K562 (cell line): ENCODE results near the gene TTC33. TPM values are rescaled to one million over a fixed set of nuclear protein-coding genes. Genes with fewer than 3 reads are reported as not detected.

Experiments used
- ATAC-seq: fragments of 200-7000 bp; cut with Tn5 transposase; 3 replicates; pipeline ENCODE4 v1.9.1; 2020; ENCODE audit warnings: moderate library complexity
- BruUV-seq: library from RNA; stranded (reverse); fragments of 400-500 nt; replicated peaks from 2 replicates; lab custom pipeline; 2021; lab: Mats Ljungman, UMichigan
- CTCF ChIA-PET: fragments of 300-600 bp; formaldehyde crosslinking; extraction: SDS; loops from one replicate; lab custom pipeline; 2021; ENCODE audit warnings: low intra/inter-chr PET ratio; lab: Yijun Ruan, JAX
- POLR2A ChIA-PET: fragments of 300-600, 350-650 bp; sonication (Branson Sonifier 250); formaldehyde crosslinking; extraction: SDS; loops from one replicate; lab custom pipeline; 2021; ENCODE audit warnings: antibody characterized with exemption, inconsistent platforms; lab: Yijun Ruan, JAX
- DNase-seq, 4 experiments: peaks; one replicate each; pipeline versions ENCODE4 v3.0.0 to v3.0.0-alpha.2; 2011 to 2018; ENCODE audit warnings: low spot score in 3 of 4, mixed read lengths in 3 of 4; ENCODE audit errors: extremely low read depth in 1 of 4
- FAIRE-seq: peaks from 2 replicates; lab custom pipeline; 2011; peaks lifted over from hg19 to GRCh38; lab: Jason Lieb, UNC
- H2AFZ ChIP-seq: 2 replicates; pipeline ENCODE4 v1.6.0; 2011; ENCODE audit warnings: low read depth, low read length, control low read depth, inconsistent platforms
- H3K27ac ChIP-seq: fragments of 200-600 bp; 3 replicates; pipeline ENCODE4 v1.8.0; 2011; ENCODE audit warnings: low read depth, mild to moderate bottlenecking, control low read depth, inconsistent platforms, low read length, moderate library complexity, mixed read lengths; ENCODE audit errors: extremely low read depth
- H3K27me3 ChIP-seq, 2 experiments: fragments of 300-600 bp in 1 of 2; 2 replicates in 1 of 2; 3 replicates in 1 of 2; pipeline versions ENCODE4 v1.6.0 to v1.8.0; 2011; ENCODE audit warnings: inconsistent platforms in 2 of 2, low read length in 2 of 2, mild to moderate bottlenecking in 1 of 2, mixed read lengths in 1 of 2, moderate library complexity in 1 of 2; ENCODE audit not compliant: control insufficient read depth in 2 of 2, insufficient read depth in 2 of 2
- H3K36me3 ChIP-seq: fragments of 300-600 bp; 3 replicates; pipeline ENCODE4 v1.8.0; 2011; ENCODE audit warnings: mild to moderate bottlenecking, low read length, inconsistent platforms; ENCODE audit not compliant: control insufficient read depth, insufficient read depth
- H3K4me1 ChIP-seq, 2 experiments: fragments of 200-600 bp in 1 of 2; replicated peaks in 1 of 2; 2 replicates in 1 of 2; 3 replicates in 1 of 2; pipeline versions ENCODE4 v1.5.1 to v1.8.0; 2011; ENCODE audit warnings: inconsistent platforms in 2 of 2, low read length in 2 of 2, mild to moderate bottlenecking in 1 of 2, mixed read lengths in 1 of 2, moderate library complexity in 1 of 2; ENCODE audit not compliant: control insufficient read depth in 2 of 2, insufficient read depth in 2 of 2
- H3K4me2 ChIP-seq: 2 replicates; pipeline ENCODE4 v1.6.1; 2011; ENCODE audit warnings: low read length, control low read depth, inconsistent platforms, mixed read lengths; ENCODE audit not compliant: insufficient read depth
- H3K4me3 ChIP-seq: fragments of 200-600 bp; sonication (generic), shearing (Covaris generic); 2 replicates; pipeline ENCODE4 v1.5.1; 2016; ENCODE audit warnings: control low read depth, inconsistent platforms
- H3K79me2 ChIP-seq: fragments of 200-600 bp; 3 replicates; pipeline ENCODE4 v1.8.0; 2011; ENCODE audit warnings: low read length, inconsistent platforms; ENCODE audit not compliant: control insufficient read depth, insufficient read depth
- H3K9ac ChIP-seq, 2 experiments: 2 replicates each; pipeline versions ENCODE4 v1.6.0 to v1.6.1; 2011; ENCODE audit warnings: low read depth in 2 of 2, low read length in 2 of 2, control low read depth in 1 of 2, inconsistent platforms in 1 of 2, mild to moderate bottlenecking in 1 of 2, mixed read lengths in 1 of 2; ENCODE audit not compliant: insufficient read depth in 1 of 2
- H3K9me1 ChIP-seq: one replicate; pipeline ENCODE4 v1.6.0; 2011; ENCODE audit warnings: inconsistent platforms, mild to moderate bottlenecking, low read length, moderate library complexity; ENCODE audit not compliant: control insufficient read depth, insufficient read depth
- H3K9me3 ChIP-seq: replicated peaks from 2 replicates; pipeline ENCODE4 v1.5.1; 2011; ENCODE audit warnings: low read depth, low read length, inconsistent platforms; ENCODE audit not compliant: control insufficient read depth, insufficient read depth
- H4K20me1 ChIP-seq: replicated peaks from 2 replicates; pipeline ENCODE4 v1.6.1; 2011; ENCODE audit warnings: low read length, inconsistent platforms, mixed read lengths; ENCODE audit not compliant: control insufficient read depth, insufficient read depth
- GABPA ChIP-seq: fragments of 200-800 bp; sonication (Bioruptor generic); conservative IDR thresholded peaks from 2 replicates; pipeline ENCODE4 v1.6.1; 2016; ENCODE audit warnings: low read depth, missing genetic modification characterization, missing compliant biosample characterization
- HMBOX1 ChIP-seq: sonication (generic); IDR thresholded peaks from 2 replicates; pipeline ENCODE4 v1.6.1; 2016
- KHSRP ChIP-seq: fragments of 450-650 bp; IDR thresholded peaks from 2 replicates; pipeline ENCODE4 v1.6.1; 2017
- MLLT1 ChIP-seq, 2 experiments: fragments of 450-650 bp; IDR thresholded peaks; 2 replicates each; pipeline ENCODE4 v1.6.1; 2016
- NFATC3 ChIP-seq: fragments of 450-650 bp; IDR thresholded peaks from 2 replicates; pipeline ENCODE4 v1.6.1; 2017; ENCODE audit warnings: mild to moderate bottlenecking
- PHF8 ChIP-seq: fragments of 200-600 bp; sonication (generic); IDR thresholded peaks from 2 replicates; pipeline ENCODE4 v1.6.1; 2012; ENCODE audit warnings: mixed run types, mild to moderate bottlenecking, inconsistent platforms, low read length, moderate library complexity, borderline replicate concordance
- RBM17 ChIP-seq: fragments of 200-400 bp; formaldehyde crosslinking; IDR thresholded peaks from 2 replicates; pipeline ENCODE4 v1.6.1; 2017; ENCODE audit warnings: low read depth, mild to moderate bottlenecking, low read length, borderline replicate concordance
- ZBTB7A ChIP-seq: IDR thresholded peaks from 2 replicates; pipeline ENCODE4 v1.6.1; 2011; ENCODE audit warnings: low read depth, mild to moderate bottlenecking, low read length, moderate library complexity, borderline replicate concordance; ENCODE audit not compliant: control insufficient read depth
- ZNF133 ChIP-seq: fragments of 250-450 bp; sonication (Bioruptor Pico); IDR thresholded peaks from 2 replicates; pipeline ENCODE4 v1.4.0; 2020; ENCODE audit warnings: mild to moderate bottlenecking
- ZNF224 ChIP-seq: sonication (generic); formaldehyde crosslinking; IDR thresholded peaks from 2 replicates; pipeline ENCODE4 v1.8.0; 2022; ENCODE audit warnings: mild to moderate bottlenecking, missing genetic modification reagents
- ZNF232 ChIP-seq: sonication (generic); formaldehyde crosslinking; IDR thresholded peaks from 2 replicates; pipeline ENCODE4 v1.8.0; 2022; ENCODE audit warnings: mild to moderate bottlenecking, missing genetic modification reagents
- ZNF384 ChIP-seq: IDR thresholded peaks from 2 replicates; pipeline ENCODE4 v1.6.1; 2012; ENCODE audit warnings: low read depth, low read length, improper control_type of control experiment
- WGBS: fragments of 100-300 bp; shearing (Covaris generic); methylation state at CpG from one replicate; pipeline ENCODE4 v1.1.6; 2016; ENCODE audit warnings: low coverage, mixed read lengths; ENCODE audit not compliant: insufficient coverage; ENCODE audit errors: missing lambda C conversion rate; 5-methylcytosine and 5-hydroxymethylcytosine counted together
- in situ Hi-C: fragments of 300-500 bp; cut with MboI; formaldehyde crosslinking; loops from 4 replicates; pipeline ENCODE4 v1.15.0; 2018; ENCODE audit warnings: inconsistent platforms, mixed read lengths
- intact Hi-C: fragments of 100-400 bp; cut with micrococcal nuclease; formaldehyde crosslinking; loops from 2 replicates; pipeline ENCODE4 v1.14.2; 2022
- polyA plus RNA-seq, 8 experiments: library from polyadenylated mRNA; depleted of rRNA in 4 of 8; stranded (reverse) in 5 of 8; unstranded in 3 of 8; fragments of >200 nt; fragmentation: Nextera tagmentation in 2 of 8; fragmentation: Illumina TruSeq in 1 of 8; extraction: Ambion mirVana in 2 of 8; extraction: Trizol in 1 of 8; gene quantifications; 2 replicates each; pipeline versions ENCODE4 v1.2.1 to v1.2.3, GENCODE V29; 2011 to 2014; ENCODE audit warnings: inconsistent platforms in 1 of 8, missing spikeins in 1 of 8
- total RNA-seq, 7 experiments: library from RNA; depleted of rRNA in 6 of 7; stranded (reverse); fragments of >200 nt in 6 of 7; fragmentation: Illumina TruSeq in 2 of 7; extraction: Trizol in 2 of 7; gene quantifications; 2 replicates each; pipeline versions ENCODE4 v1.2.1 to v1.2.3, GENCODE V29; 2011 to 2021; ENCODE audit warnings: low replicate concordance in 1 of 7

The TTC33 gene
- total and polyA plus RNA-seq, 9 of the 15 experiments (the other 6 are each of a cell fraction or from before 2014, with no cell fraction given), result 11.5 to 24.9 (median 21.1) TPM

GRCh38 chr5:40600383-40600782 lies 155.4 kb downstream of the TTC33 start:
- CTCF ChIA-PET, result interaction anchor here (0.6 kb wide), 1 partner anchor 920 kb away, joined by 3 read pairs; no protein-coding TSS in a partner anchor
- BruUV-seq, result no TSS peak

More at GRCh38 chr5:40600383-40600782, 155.4 kb downstream of the TTC33 start:
- DNase-seq (no peak), FAIRE-seq (no peak), ATAC-seq (no peak)
- no peak for TF ChIP-seq KHSRP
- TF ChIP-seq GABPA (tag), result no peak
- TF ChIP-seq ZBTB7A, result no peak
- no peak for TF ChIP-seq ZNF133 (CRISPR knock-in tag)
- no peak for TF ChIP-seq ZNF384
- no peak for TF ChIP-seq HMBOX1
- no peak for TF ChIP-seq ZNF224
- TF ChIP-seq MLLT1 (IDR thresholded peaks at IDR 0.05), result no peak
- no peak for TF ChIP-seq PHF8
- no peak for TF ChIP-seq NFATC3
- TF ChIP-seq ZNF232 (CRISPR knock-in tag), result no peak
- TF ChIP-seq RBM17, result no peak
- no peaks in the 10 kb centered on the region for H3K36me3 ChIP-seq
- H4K20me1 ChIP-seq, result no peaks in the 10 kb centered on the region
- H3K9me3 ChIP-seq, result no peaks in the 10 kb centered on the region
- no peak overlapping the region for H2AFZ ChIP-seq
- H3K4me2 ChIP-seq, result no peak overlapping the region
- H3K27ac ChIP-seq, result no peak overlapping the region
- H3K4me1 ChIP-seq, result no peaks in the 10 kb centered on the region
- no peak overlapping the region for H3K4me3 ChIP-seq
- no peaks in the 10 kb centered on the region for H3K79me2 ChIP-seq
- POLR2A ChIA-PET, result interaction anchor here (0.9 kb wide), 1 partner anchor 17 kb away, joined by 3 read pairs; no protein-coding TSS in a partner anchor
- in situ Hi-C loops, result no loop called here
- 0% methylated on average over 1 of the region's 1 CpG for WGBS
- H3K9ac ChIP-seq, result no peak overlapping the region
- intact Hi-C loops, result no loop called here
- H3K9me1 ChIP-seq, result no peaks in the 10 kb centered on the region
- no peaks in the 10 kb centered on the region for H3K27me3 ChIP-seq
